Breast epithelium (tissue), 4 donors: ENCODE measurements around the gene COL4A2. TPM values are rescaled to one million over a fixed set of nuclear protein-coding genes. Genes with fewer than 3 reads are reported as not detected.
A peak's percentile ranks its signal among the peaks of the same experiment; 100 is the strongest.

Experiments used
- DNase-seq, 2 donors: peaks; one replicate each; pipeline ENCODE4 v3.0.0-alpha.2; 2019; ENCODE audit warnings: low spot score in 2 of 2
- H3K27ac ChIP-seq, 2 donors: fragments of 200-600 bp; sonication (generic) in 1 of 2; one replicate each; pipeline ENCODE4 v1.5.1; 2016 to 2019; ENCODE audit warnings: mild to moderate bottlenecking in 1 of 2
- H3K27me3 ChIP-seq, 2 donors: fragments of 200-600 bp; sonication (generic) in 1 of 2; one replicate each; pipeline versions ENCODE4 v1.5.1 to v1.6.0; 2017 to 2019; ENCODE audit warnings: control low read depth in 1 of 2, mild to moderate bottlenecking in 1 of 2
- H3K36me3 ChIP-seq: fragments of 200-600 bp; one replicate; pipeline ENCODE4 v1.5.1; 2019
- H3K4me1 ChIP-seq, 2 donors: fragments of 200-600 bp; sonication (generic); one replicate each; pipeline ENCODE4 v1.5.1; 2016 to 2019; ENCODE audit warnings: control low read depth in 1 of 2
- H3K4me3 ChIP-seq, 3 donors: fragments of 200-600 bp; sonication (generic); 1 replicate in 2 of 3; 2 replicates in 1 of 3; pipeline ENCODE4 v1.5.1; 2016 to 2019; ENCODE audit warnings: mild to moderate bottlenecking in 3 of 3, moderate library complexity in 2 of 3
- H3K9me3 ChIP-seq, 2 donors: fragments of 200-600 bp; sonication (generic) in 1 of 2; one replicate each; pipeline ENCODE4 v1.5.1; 2016 to 2019; ENCODE audit warnings: control low read depth in 1 of 2
- CTCF ChIP-seq, 3 donors: fragments of 450-650 bp; IDR thresholded peaks; one replicate each; pipeline ENCODE4 v1.5.1; 2016 to 2017; ENCODE audit warnings: antibody characterized with exemption in 3 of 3, mild to moderate bottlenecking in 3 of 3, moderate library complexity in 3 of 3
- POLR2A ChIP-seq: fragments of 450-650 bp; IDR thresholded peaks from one replicate; pipeline ENCODE4 v1.6.1; 2016; ENCODE audit warnings: antibody characterized with exemption, mild to moderate bottlenecking, moderate library complexity
- POLR2AphosphoS5 ChIP-seq, 3 donors: sonication (generic); formaldehyde crosslinking; IDR thresholded peaks; one replicate each; pipeline ENCODE4 v1.6.1; 2017; ENCODE audit warnings: antibody characterized with exemption in 3 of 3
- intact Hi-C: fragments of 100-400 bp; cut with DNase I; formaldehyde crosslinking; loops from one replicate; pipeline ENCODE4 v1.15.1; 2023; ENCODE audit warnings: low total_unique reads
- total RNA-seq, 3 donors: library from RNA; depleted of rRNA; stranded (reverse); fragments of >200 nt; gene quantifications; one replicate each; pipeline ENCODE4 v1.1.0, GENCODE V29; 2016

The COL4A2 gene
- total RNA-seq, 3 donors from 2014 or later = 107 to 841 (median 307) TPM

DNA sequence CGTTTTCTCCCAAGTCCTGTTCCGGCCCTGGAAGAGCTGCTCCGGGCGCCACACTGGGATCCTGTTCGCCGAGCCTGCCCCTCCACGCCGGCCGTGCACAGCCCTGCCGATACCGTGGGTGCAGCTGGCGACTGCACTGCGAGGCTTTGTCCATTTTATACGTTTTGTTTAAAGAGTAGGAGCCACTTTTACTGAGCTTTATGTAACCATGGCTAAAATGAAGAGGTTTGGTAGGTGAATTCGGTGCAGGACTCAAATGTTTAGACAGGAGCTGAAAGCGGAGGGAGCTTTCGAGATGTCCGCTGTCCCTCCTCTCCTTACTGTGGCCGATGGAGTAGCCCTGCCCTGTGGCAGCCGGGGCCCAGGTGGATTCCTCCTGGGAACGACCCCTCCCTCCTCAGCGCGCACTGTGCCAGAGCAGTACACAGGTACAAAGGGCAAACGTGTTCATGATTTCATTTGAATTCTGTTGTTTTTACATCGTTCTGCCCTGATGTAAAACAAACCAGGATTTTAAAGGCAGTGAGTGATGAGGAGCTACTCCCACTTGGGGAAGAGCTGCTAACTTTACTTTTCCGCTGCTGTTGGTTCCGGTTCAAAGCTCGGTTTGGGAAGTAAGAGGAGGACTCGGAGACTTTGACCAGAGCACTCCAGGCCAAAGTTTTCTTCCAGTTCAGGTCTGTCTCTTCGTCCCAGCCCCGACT is 1.7 kb downstream of the COL4A2 start:
- DNase-seq = no peak
- H3K4me1 ChIP-seq = peaks cover 0 to 3% of the 10 kb centered on the region in 2 donors
- H3K27ac ChIP-seq = peak overlapping the region; percentile 87 to 96
- H3K36me3 ChIP-seq = no peaks in the 10 kb centered on the region
- TF ChIP-seq POLR2AphosphoS5 (IDR thresholded peaks at IDR 0.05) (no peak), POLR2A (no peak), CTCF (IDR thresholded peaks at IDR 0.05) (no peak)
- peaks cover 0 to 14% of the 10 kb centered on the region in 2 donors for H3K27me3 ChIP-seq
- intact Hi-C loops = no loop called here
- H3K4me3 ChIP-seq = peak overlapping the region; percentile 64 to 96 (median 78)
- no peaks in the 10 kb centered on the region for H3K9me3 ChIP-seq

DNA sequence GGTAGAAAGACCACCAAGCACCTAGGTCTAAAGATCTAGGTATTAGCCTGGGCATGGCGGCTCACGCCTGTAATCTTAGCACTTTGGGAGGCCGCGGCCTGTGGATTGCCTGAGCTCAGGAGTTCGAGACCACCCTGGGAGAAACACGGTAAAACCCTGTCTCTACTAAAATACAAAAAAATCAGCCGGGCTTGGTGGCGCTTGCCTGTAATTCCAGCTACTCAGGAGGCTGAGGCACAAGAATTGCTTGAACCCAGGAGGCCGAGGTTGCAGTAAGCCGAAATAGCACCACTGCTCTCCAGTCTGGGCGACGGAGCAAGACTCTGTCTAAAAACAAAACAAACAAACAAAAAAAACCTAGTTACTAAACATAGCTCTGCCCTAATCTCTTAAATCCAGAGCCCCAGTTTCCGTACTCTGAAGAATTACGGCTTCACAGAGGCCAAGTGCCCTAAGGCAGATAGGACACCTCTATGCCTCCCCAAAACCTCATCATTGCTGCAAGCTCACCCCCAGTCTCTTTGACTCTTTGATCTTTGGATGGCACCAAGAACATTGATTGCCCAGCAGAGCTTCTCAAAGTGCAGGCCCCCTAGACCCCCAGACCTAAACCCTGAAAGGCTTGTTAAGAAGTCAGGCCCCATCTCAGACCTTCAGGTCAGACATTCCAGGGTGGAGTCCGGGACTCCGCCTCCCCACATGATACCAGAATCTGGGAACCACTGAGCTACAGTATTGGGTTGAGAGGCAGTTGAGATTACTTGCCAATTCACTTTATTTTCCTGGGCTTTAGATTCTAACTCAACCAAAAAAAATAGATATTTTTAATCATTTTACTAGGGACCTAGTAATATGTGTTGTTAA is 2.8 kb downstream of the COL4A2 start:
- no peak for TF ChIP-seq POLR2AphosphoS5 (IDR thresholded peaks at IDR 0.05)
- no peak for TF ChIP-seq POLR2A
- no peak for TF ChIP-seq CTCF (IDR thresholded peaks at IDR 0.05)
- no peaks in the 10 kb centered on the region for H3K9me3 ChIP-seq
- peak overlapping the region; percentile 87 to 96 for H3K27ac ChIP-seq
- H3K4me3 ChIP-seq = peak overlapping the region; percentile 64 to 96 (median 78)
- H3K36me3 ChIP-seq = no peaks in the 10 kb centered on the region
- H3K27me3 ChIP-seq = peaks cover 0 to 14% of the 10 kb centered on the region in 2 donors
- H3K4me1 ChIP-seq = peaks cover 0 to 3% of the 10 kb centered on the region in 2 donors
- peak in 1 of 2 donors; percentile 17 for DNase-seq
- intact Hi-C loops = no loop called here

- peak overlapping the region in 1 of 2 donors; percentile 96 for H3K27ac ChIP-seq
- no peak for TF ChIP-seq CTCF (IDR thresholded peaks at IDR 0.05)
- no peak for TF ChIP-seq POLR2A
- H3K4me1 ChIP-seq = peaks cover 0 to 3% of the 10 kb centered on the region in 2 donors
- no peaks in the 10 kb centered on the region for H3K9me3 ChIP-seq
- DNase-seq = peak in 1 of 2 donors; percentile 14
- intact Hi-C loops = no loop called here
- H3K36me3 ChIP-seq = no peaks in the 10 kb centered on the region
- H3K27me3 ChIP-seq = peaks cover 0 to 14% of the 10 kb centered on the region in 2 donors
- H3K4me3 ChIP-seq = peak overlapping the region; percentile 3 to 96 (median 20)
Measured at GRCh38 chr13:110310541-110311442, 3.7 kb downstream of the COL4A2 start.

DNA sequence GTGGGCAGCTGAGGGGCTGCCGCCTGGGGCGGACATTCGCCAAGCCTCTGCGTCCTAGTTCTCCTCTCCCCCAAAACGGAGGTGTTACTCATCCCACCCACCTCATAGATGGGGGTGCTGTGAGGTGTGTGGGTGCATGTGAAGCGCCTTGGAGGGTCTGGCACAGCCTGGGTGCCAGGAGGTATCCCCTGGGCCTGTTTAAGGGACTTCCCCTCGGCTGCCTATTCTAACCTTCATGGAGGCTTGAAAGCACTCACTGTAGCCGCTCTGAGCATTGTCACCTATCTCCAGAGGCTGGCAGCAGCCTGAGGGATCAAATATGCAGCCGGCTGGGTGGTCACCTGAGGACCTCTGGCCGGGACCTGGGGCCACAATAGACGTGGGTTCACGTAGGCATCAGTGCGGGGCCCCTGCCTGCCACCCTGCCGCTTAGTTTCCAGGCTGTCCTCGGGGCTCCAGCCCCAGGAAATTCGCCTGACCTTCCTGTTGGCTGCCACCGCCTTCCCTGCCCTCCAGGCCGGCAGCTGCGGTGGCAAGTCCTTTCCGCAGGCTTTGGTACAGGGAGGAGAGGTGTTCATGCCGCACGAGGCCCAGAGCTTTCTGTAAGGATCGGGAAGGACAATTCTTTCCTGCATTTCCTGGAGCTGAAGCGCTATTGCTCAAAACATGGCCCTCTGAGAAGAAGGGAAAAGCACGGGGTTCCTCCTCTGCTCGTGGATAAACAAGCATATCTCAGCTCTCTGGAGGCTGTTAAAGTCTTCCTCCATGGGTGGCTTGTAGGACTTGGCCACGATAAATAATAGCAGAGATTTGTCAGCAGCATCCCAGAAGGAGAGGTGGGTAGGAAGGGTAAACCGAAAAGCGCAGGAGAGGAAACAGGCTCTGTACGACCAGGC is 4.6 kb downstream of the COL4A2 start:
- TF ChIP-seq CTCF (IDR thresholded peaks at IDR 0.05) (no peak), POLR2AphosphoS5 (IDR thresholded peaks at IDR 0.05) (no peak), POLR2A (no peak)
- H3K4me3 ChIP-seq = peak overlapping the region; percentile 3 to 96 (median 20)
- H3K9me3 ChIP-seq = no peaks in the 10 kb centered on the region
- intact Hi-C loops = no loop called here
- H3K27ac ChIP-seq = peak overlapping the region; percentile 34 to 96
- H3K4me1 ChIP-seq = peaks cover 0 to 2% of the 10 kb centered on the region in 2 donors
- no peaks in the 10 kb centered on the region for H3K36me3 ChIP-seq
- DNase-seq = peak in 1 of 2 donors; percentile 15
- peaks cover 0 to 14% of the 10 kb centered on the region in 2 donors for H3K27me3 ChIP-seq
